ENCODE measurements around the gene TRPM2.

Gene TRPM2

GRCh38 chr21:44434568-44434925 is 81.1 kb downstream of the TRPM2 start:
- no peak for DNase-seq

GRCh38 chr21:44434936-44435635 is 81.7 kb downstream of the TRPM2 start:
- no peak for DNase-seq

GRCh38 chr21:44436111-44436611 is 82.7 kb downstream of the TRPM2 start:
- no peak for DNase-seq

- no peak for DNase-seq
These were observed 83.5 kb downstream of the TRPM2 start for GRCh38 chr21:44436958-44437357.

GRCh38 chr21:44437371-44437695 is 83.9 kb downstream of the TRPM2 start:
- DNase-seq = no peak

- DNase-seq = no peak
These were observed 84.4 kb downstream of the TRPM2 start for GRCh38 chr21:44437696-44438431.

GRCh38 chr21:44438531-44439210 is 85.2 kb downstream of the TRPM2 start:
- DNase-seq = no peak

- no peak for DNase-seq
These were observed 85.8 kb downstream of the TRPM2 start for GRCh38 chr21:44439211-44439600.

- DNase-seq = no peak
These were observed 87.0 kb downstream of the TRPM2 start for GRCh38 chr21:44440241-44441040.

GRCh38 chr21:44441041-44441400 is 87.6 kb downstream of the TRPM2 start:
- DNase-seq = no peak

- no peak for DNase-seq
These were observed 88.3 kb downstream of the TRPM2 start for GRCh38 chr21:44441581-44442265.

GRCh38 chr21:44442266-44443125 is 89.1 kb downstream of the TRPM2 start:
- DNase-seq = no peak

- DNase-seq = no peak
These were observed 90.0 kb downstream of the TRPM2 start for GRCh38 chr21:44443291-44443890.

- no peak for DNase-seq
These were observed 90.5 kb downstream of the TRPM2 start for GRCh38 chr21:44443891-44444285.

GRCh38 chr21:44444286-44444931 is 91.0 kb downstream of the TRPM2 start:
- no peak for DNase-seq

GRCh38 chr21:44445145-44445812 is 91.9 kb downstream of the TRPM2 start:
- peak; percentile 5 for DNase-seq

- DNase-seq = no peak
These were observed 95.3 kb downstream of the TRPM2 start for GRCh38 chr21:44448651-44449131.

- DNase-seq = no peak
These were observed 96.3 kb downstream of the TRPM2 start for GRCh38 chr21:44449473-44450363.

GRCh38 chr21:44450402-44450801 is 97.0 kb downstream of the TRPM2 start:
- no peak for DNase-seq
